GM12864 (cell line): ENCODE data around the gene CCDC74B.
"Not testable (repeated sequence)": the region's sequence is repeated elsewhere in the genome, so short reads cannot be mapped to it uniquely, and the experiment has no call there.

Experiments
- DNase-seq: peaks from one replicate; pipeline ENCODE4 v3.0.0-alpha.2; 2011; ENCODE audit warnings: low read depth
- H3K4me3 ChIP-seq: 2 replicates; pipeline ENCODE4 v1.5.1; 2011; ENCODE audit warnings: mild to moderate bottlenecking, low read depth, low read length, control low read depth
- CTCF ChIP-seq: IDR thresholded peaks from 2 replicates; pipeline ENCODE4 v1.5.1; 2011; ENCODE audit warnings: low read depth, mild to moderate bottlenecking, moderate library complexity, low read length, control low read depth, inconsistent platforms; ENCODE audit errors: missing control alignments

CCDC74B gene

GRCh38 chr2:130185436-130185835 lies 40.5 kb upstream of the CCDC74B start:
- TF ChIP-seq CTCF = no peak
- H3K4me3 ChIP-seq = no peak overlapping the region
- DNase-seq = no peak

- H3K4me3 ChIP-seq = peak overlapping the region; percentile 91
- no peak for TF ChIP-seq CTCF
- DNase-seq = no peak
These were observed 38.8 kb upstream of the CCDC74B start for GRCh38 chr2:130183512-130184373.

GRCh38 chr2:130182826-130183511 lies 38.1 kb upstream of the CCDC74B start:
- peak overlapping the region; percentile 91 for H3K4me3 ChIP-seq
- not testable (repeated sequence) for DNase-seq

GRCh38 chr2:130181880-130182682 lies 37.2 kb upstream of the CCDC74B start, which contains the start of gene MZT2B:
MZT2B (plus strand) TSS chr2:130182262; CDS start chr2:130182283, 21 bp downstream.
- peak within 1 kb of the TSS; percentile 91 for H3K4me3 ChIP-seq
- TF ChIP-seq CTCF = peak; percentile 58
- peak; percentile 50 for DNase-seq

- H3K4me3 ChIP-seq = peak within 1 kb of the TSS; percentile 91
- TF ChIP-seq CTCF = no peak
These were observed 36.5 kb upstream of the CCDC74B start, which contains the start of gene SMPD4 for GRCh38 chr2:130181325-130181879. SMPD4 (minus strand) TSS chr2:130181602; CDS start chr2:130176592, 5,010 bp downstream.

GRCh38 chr2:130180404-130181324 lies 35.8 kb upstream of the CCDC74B start:
- DNase-seq = not testable (repeated sequence)
- peak overlapping the region; percentile 91 for H3K4me3 ChIP-seq

More at GRCh38 chr2:130181325-130181879, 36.5 kb upstream of the CCDC74B start, which contains the start of gene SMPD4:
- DNase-seq = peak; percentile 76

GRCh38 chr2:130174866-130175265 lies 30.0 kb upstream of the CCDC74B start:
- DNase-seq, H3K4me3 ChIP-seq: not testable (repeated sequence)
